K562 (cell line): ENCODE results near the gene TLE3. TPM values are rescaled to one million over a fixed set of nuclear protein-coding genes. Genes with fewer than 3 reads are reported as not detected.

Experiments used
- ATAC-seq: fragments of 200-7000 bp; cut with Tn5 transposase; 3 replicates; pipeline ENCODE4 v1.9.1; 2020; ENCODE audit warnings: moderate library complexity
- BruUV-seq: library from RNA; stranded (reverse); fragments of 400-500 nt; replicated peaks from 2 replicates; lab custom pipeline; 2021; lab: Mats Ljungman, UMichigan
- CTCF ChIA-PET: fragments of 300-600 bp; formaldehyde crosslinking; extraction: SDS; loops from one replicate; lab custom pipeline; 2021; ENCODE audit warnings: low intra/inter-chr PET ratio; lab: Yijun Ruan, JAX
- POLR2A ChIA-PET: fragments of 300-600, 350-650 bp; sonication (Branson Sonifier 250); formaldehyde crosslinking; extraction: SDS; loops from one replicate; lab custom pipeline; 2021; ENCODE audit warnings: antibody characterized with exemption, inconsistent platforms; lab: Yijun Ruan, JAX
- DNase-seq, 4 experiments: peaks; one replicate each; pipeline versions ENCODE4 v3.0.0 to v3.0.0-alpha.2; 2011 to 2018; ENCODE audit warnings: low spot score in 3 of 4, mixed read lengths in 3 of 4; ENCODE audit errors: extremely low read depth in 1 of 4
- FAIRE-seq: peaks from 2 replicates; lab custom pipeline; 2011; peaks lifted over from hg19 to GRCh38; lab: Jason Lieb, UNC
- H2AFZ ChIP-seq: 2 replicates; pipeline ENCODE4 v1.6.0; 2011; ENCODE audit warnings: low read depth, low read length, control low read depth, inconsistent platforms
- H3K27ac ChIP-seq: fragments of 200-600 bp; 3 replicates; pipeline ENCODE4 v1.8.0; 2011; ENCODE audit warnings: low read depth, mild to moderate bottlenecking, control low read depth, inconsistent platforms, low read length, moderate library complexity, mixed read lengths; ENCODE audit errors: extremely low read depth
- H3K27me3 ChIP-seq, 2 experiments: fragments of 300-600 bp in 1 of 2; 2 replicates in 1 of 2; 3 replicates in 1 of 2; pipeline versions ENCODE4 v1.6.0 to v1.8.0; 2011; ENCODE audit warnings: inconsistent platforms in 2 of 2, low read length in 2 of 2, mild to moderate bottlenecking in 1 of 2, mixed read lengths in 1 of 2, moderate library complexity in 1 of 2; ENCODE audit not compliant: control insufficient read depth in 2 of 2, insufficient read depth in 2 of 2
- H3K36me3 ChIP-seq: fragments of 300-600 bp; 3 replicates; pipeline ENCODE4 v1.8.0; 2011; ENCODE audit warnings: mild to moderate bottlenecking, low read length, inconsistent platforms; ENCODE audit not compliant: control insufficient read depth, insufficient read depth
- H3K4me1 ChIP-seq, 2 experiments: fragments of 200-600 bp in 1 of 2; replicated peaks in 1 of 2; 2 replicates in 1 of 2; 3 replicates in 1 of 2; pipeline versions ENCODE4 v1.5.1 to v1.8.0; 2011; ENCODE audit warnings: inconsistent platforms in 2 of 2, low read length in 2 of 2, mild to moderate bottlenecking in 1 of 2, mixed read lengths in 1 of 2, moderate library complexity in 1 of 2; ENCODE audit not compliant: control insufficient read depth in 2 of 2, insufficient read depth in 2 of 2
- H3K4me2 ChIP-seq: 2 replicates; pipeline ENCODE4 v1.6.1; 2011; ENCODE audit warnings: low read length, control low read depth, inconsistent platforms, mixed read lengths; ENCODE audit not compliant: insufficient read depth
- H3K4me3 ChIP-seq: fragments of 200-600 bp; sonication (generic), shearing (Covaris generic); 2 replicates; pipeline ENCODE4 v1.5.1; 2016; ENCODE audit warnings: control low read depth, inconsistent platforms
- H3K79me2 ChIP-seq: fragments of 200-600 bp; 3 replicates; pipeline ENCODE4 v1.8.0; 2011; ENCODE audit warnings: low read length, inconsistent platforms; ENCODE audit not compliant: control insufficient read depth, insufficient read depth
- H3K9ac ChIP-seq, 2 experiments: 2 replicates each; pipeline versions ENCODE4 v1.6.0 to v1.6.1; 2011; ENCODE audit warnings: low read depth in 2 of 2, low read length in 2 of 2, control low read depth in 1 of 2, inconsistent platforms in 1 of 2, mild to moderate bottlenecking in 1 of 2, mixed read lengths in 1 of 2; ENCODE audit not compliant: insufficient read depth in 1 of 2
- H3K9me1 ChIP-seq: one replicate; pipeline ENCODE4 v1.6.0; 2011; ENCODE audit warnings: inconsistent platforms, mild to moderate bottlenecking, low read length, moderate library complexity; ENCODE audit not compliant: control insufficient read depth, insufficient read depth
- H3K9me3 ChIP-seq: replicated peaks from 2 replicates; pipeline ENCODE4 v1.5.1; 2011; ENCODE audit warnings: low read depth, low read length, inconsistent platforms; ENCODE audit not compliant: control insufficient read depth, insufficient read depth
- H4K20me1 ChIP-seq: replicated peaks from 2 replicates; pipeline ENCODE4 v1.6.1; 2011; ENCODE audit warnings: low read length, inconsistent platforms, mixed read lengths; ENCODE audit not compliant: control insufficient read depth, insufficient read depth
- BDP1 ChIP-seq: IDR thresholded peaks from 3 replicates; pipeline ENCODE4 v1.6.1; 2011; ENCODE audit not compliant: insufficient read length, insufficient read depth
- CHD4 ChIP-seq: fragments of 200-600 bp; sonication (generic); IDR thresholded peaks from 3 replicates; pipeline ENCODE4 v1.6.1; 2012; ENCODE audit warnings: low read depth, mild to moderate bottlenecking, mixed read lengths, low read length, inconsistent platforms; ENCODE audit not compliant: insufficient read depth, insufficient replicate concordance, poor library complexity, severe bottlenecking
- ETV5 ChIP-seq: sonication (generic); formaldehyde crosslinking; IDR thresholded peaks from 2 replicates; pipeline ENCODE4 v1.4.0; 2020; ENCODE audit warnings: low read depth, mild to moderate bottlenecking, missing genetic modification reagents
- HBP1 ChIP-seq: fragments of 450-650 bp; formaldehyde crosslinking; IDR thresholded peaks from 2 replicates; pipeline ENCODE4 v1.4.0; 2022; ENCODE audit warnings: missing genetic modification characterization
- HCFC1 ChIP-seq: IDR thresholded peaks from 2 replicates; pipeline ENCODE4 v1.6.1; 2012; ENCODE audit warnings: low read depth, low read length, improper control_type of control experiment
- IRF1 ChIP-seq: sonication (generic); formaldehyde crosslinking; IDR thresholded peaks from 2 replicates; pipeline ENCODE4 v1.8.0; 2022; ENCODE audit warnings: missing genetic modification reagents, mild to moderate bottlenecking, borderline replicate concordance
- MBD2 ChIP-seq: sonication (generic); IDR thresholded peaks from 2 replicates; pipeline ENCODE4 v1.6.1; 2016; ENCODE audit warnings: low read depth, borderline replicate concordance
- MLLT1 ChIP-seq, 2 experiments: fragments of 450-650 bp; IDR thresholded peaks; 2 replicates each; pipeline ENCODE4 v1.6.1; 2016
- NCOA4 ChIP-seq: fragments of 450-650 bp; IDR thresholded peaks from 2 replicates; pipeline ENCODE4 v1.6.1; 2018; ENCODE audit warnings: mild to moderate bottlenecking; ENCODE audit not compliant: partially characterized antibody
- POLR2B ChIP-seq: fragments of 450-650 bp; IDR thresholded peaks from 2 replicates; pipeline ENCODE4 v1.6.1; 2018; ENCODE audit warnings: low read depth; ENCODE audit not compliant: partially characterized antibody
- PTTG1 ChIP-seq: fragments of 450-650 bp; IDR thresholded peaks from 2 replicates; pipeline ENCODE4 v1.6.1; 2016; ENCODE audit warnings: low read depth, mild to moderate bottlenecking, missing genetic modification characterization, missing compliant biosample characterization
- RBM39 ChIP-seq: fragments of 200-400 bp; formaldehyde crosslinking; optimal IDR thresholded peaks from 2 replicates; pipeline ENCODE3; 2018; ENCODE audit warnings: low read depth, low read length
- SOX6 ChIP-seq: fragments of 450-650 bp; IDR thresholded peaks from 2 replicates; pipeline ENCODE4 v1.6.1; 2014; ENCODE audit warnings: mild to moderate bottlenecking
- TRIM24 ChIP-seq, 2 experiments: fragments of 450-650 bp; IDR thresholded peaks; 2 replicates each; pipeline ENCODE4 v1.6.1; 2016
- ZBTB8A ChIP-seq: fragments of 450-650 bp; IDR thresholded peaks from 2 replicates; pipeline ENCODE4 v1.6.1; 2018; ENCODE audit warnings: mild to moderate bottlenecking, moderate library complexity; ENCODE audit not compliant: partially characterized antibody
- ZNF184 ChIP-seq: sonication (generic); formaldehyde crosslinking; IDR thresholded peaks from 2 replicates; pipeline ENCODE4 v1.5.0; 2020; ENCODE audit warnings: missing genetic modification reagents
- ZNF395 ChIP-seq: fragments of 200-800 bp; sonication (Bioruptor generic); IDR thresholded peaks from 2 replicates; pipeline ENCODE4 v1.6.1; 2017; ENCODE audit warnings: missing genetic modification characterization, missing compliant biosample characterization
- ZNF766 ChIP-seq: fragments of 200-800 bp; sonication (Bioruptor generic); conservative IDR thresholded peaks from 2 replicates; pipeline ENCODE4 v1.6.1; 2016; ENCODE audit warnings: missing genetic modification characterization, missing compliant biosample characterization
- WGBS: fragments of 100-300 bp; shearing (Covaris generic); methylation state at CpG from one replicate; pipeline ENCODE4 v1.1.6; 2016; ENCODE audit warnings: low coverage, mixed read lengths; ENCODE audit not compliant: insufficient coverage; ENCODE audit errors: missing lambda C conversion rate; 5-methylcytosine and 5-hydroxymethylcytosine counted together
- in situ Hi-C: fragments of 300-500 bp; cut with MboI; formaldehyde crosslinking; loops from 4 replicates; pipeline ENCODE4 v1.15.0; 2018; ENCODE audit warnings: inconsistent platforms, mixed read lengths
- intact Hi-C: fragments of 100-400 bp; cut with micrococcal nuclease; formaldehyde crosslinking; loops from 2 replicates; pipeline ENCODE4 v1.14.2; 2022
- polyA plus RNA-seq, 8 experiments: library from polyadenylated mRNA; depleted of rRNA in 4 of 8; stranded (reverse) in 5 of 8; unstranded in 3 of 8; fragments of >200 nt; fragmentation: Nextera tagmentation in 2 of 8; fragmentation: Illumina TruSeq in 1 of 8; extraction: Ambion mirVana in 2 of 8; extraction: Trizol in 1 of 8; gene quantifications; 2 replicates each; pipeline versions ENCODE4 v1.2.1 to v1.2.3, GENCODE V29; 2011 to 2014; ENCODE audit warnings: inconsistent platforms in 1 of 8, missing spikeins in 1 of 8
- total RNA-seq, 7 experiments: library from RNA; depleted of rRNA in 6 of 7; stranded (reverse); fragments of >200 nt in 6 of 7; fragmentation: Illumina TruSeq in 2 of 7; extraction: Trizol in 2 of 7; gene quantifications; 2 replicates each; pipeline versions ENCODE4 v1.2.1 to v1.2.3, GENCODE V29; 2011 to 2021; ENCODE audit warnings: low replicate concordance in 1 of 7

TLE3 gene
- total and polyA plus RNA-seq, 9 of the 15 experiments (the other 6 are each of a cell fraction or from before 2014, with no cell fraction given), result 1.5 to 84.2 (median 14.1) TPM

DNA sequence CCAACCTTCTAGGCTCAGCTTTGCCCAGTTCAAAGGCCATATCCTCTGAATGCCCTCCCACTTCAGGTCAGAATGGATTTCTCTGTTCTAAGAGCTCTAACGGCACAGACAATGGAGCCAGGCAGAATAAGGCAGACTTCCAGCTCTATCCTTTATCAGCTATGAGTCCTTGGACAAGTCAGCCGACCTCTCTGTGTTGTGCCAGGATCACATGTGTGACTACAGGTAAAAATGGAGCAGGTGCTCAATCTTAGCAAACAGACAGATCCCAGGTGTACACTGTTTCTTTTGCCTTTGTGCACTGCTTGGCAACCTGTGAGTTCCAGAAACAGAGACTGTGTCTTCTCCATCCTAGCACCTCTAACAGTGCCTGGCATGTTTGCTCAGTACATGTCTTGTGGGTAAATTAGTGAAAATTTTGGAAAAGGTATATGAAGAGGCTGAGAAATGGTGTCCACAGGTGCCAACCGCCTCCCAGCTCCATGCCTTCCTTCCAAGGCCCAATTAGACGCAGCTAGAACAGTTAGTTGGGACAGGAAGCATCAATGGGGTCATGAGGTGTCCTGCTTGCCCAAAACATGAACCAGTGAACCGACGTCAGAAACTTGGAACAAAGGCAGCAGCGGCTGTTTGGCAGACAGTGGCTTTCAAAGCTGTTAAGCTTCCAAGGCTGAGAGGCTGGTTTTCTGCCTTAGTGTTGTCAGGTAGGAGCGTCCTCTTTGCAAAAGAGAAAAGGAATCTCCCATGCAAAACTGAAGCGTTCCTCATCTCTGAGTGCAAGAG, 28.7 kb downstream of the TLE3 start:
- Histone ChIP-seq H3K4me3 (no peak overlapping the region), H3K4me1 (no peaks in the 10 kb centered on the region; a peak in 1 of 5 replicates), H3K9ac (no peak overlapping the region), H3K79me2 (no peaks in the 10 kb centered on the region), H3K4me2 (no peak overlapping the region), H4K20me1 (no peaks in the 10 kb centered on the region), H3K9me3 (no peaks in the 10 kb centered on the region), H3K9me1 (no peaks in the 10 kb centered on the region), H3K36me3 (peaks cover 97% of the 10 kb centered on the region), H3K27me3 (no peaks in the 10 kb centered on the region), H2AFZ (no peak overlapping the region), H3K27ac (no peak overlapping the region)
- BruUV-seq, result no TSS peak
- DNase-seq, result no peak
- no peak for ATAC-seq
- no peak for FAIRE-seq
- ChIA-PET CTCF (no interaction called here), POLR2A (interaction anchor here (0.7 to 1.2 kb wide), 4 partner anchors 9 to 24 kb away, joined by 3 to 6 read pairs (median 3); no protein-coding TSS in a partner anchor)
- in situ Hi-C loops, result no loop called here
- intact Hi-C loops, result no loop called here
- 93% methylated on average over 8 of the region's 9 CpGs for WGBS
- TF ChIP-seq IRF1 (no peak), ZNF184 (CRISPR knock-in tag) (no peak), TRIM24 (IDR thresholded peaks at IDR 0.05) (no peak), MLLT1 (IDR thresholded peaks at IDR 0.05) (no peak), POLR2B (no peak), CHD4 (no peak), PTTG1 (tag) (no peak), SOX6 (no peak), ZNF395 (CRISPR knock-in tag) (no peak), ZBTB8A (no peak), ZNF766 (CRISPR knock-in tag) (no peak), MBD2 (no peak), HCFC1 (no peak), NCOA4 (no peak), HBP1 (CRISPR knock-in tag) (no peak), ETV5 (CRISPR knock-in tag) (no peak), RBM39 (no peak), BDP1 (no peak)
